Mesenchymal stem cell (in vitro differentiated cells and primary cell): ENCODE data around the gene ADH5.
A peak's percentile ranks its signal among the peaks of the same experiment; 100 is the strongest.
"Not testable (repeated sequence)": the region's sequence is repeated elsewhere in the genome, so short reads cannot be mapped to it uniquely, and the experiment has no call there.

Experiments used
- DNase-seq: peaks from one replicate; pipeline ENCODE4 v3.0.0-alpha.2; 2013
- H2AFZ ChIP-seq: one replicate; pipeline ENCODE4 v1.6.1; 2013; ENCODE audit warnings: low read depth, mild to moderate bottlenecking, control low read depth, inconsistent platforms, low read length, moderate library complexity
- H2AK5ac ChIP-seq: 2 replicates; pipeline ENCODE4 v1.6.1; 2013; ENCODE audit warnings: low read length, moderate library complexity, mild to moderate bottlenecking, inconsistent platforms; ENCODE audit not compliant: severe bottlenecking
- H2BK120ac ChIP-seq: one replicate; pipeline ENCODE4 v1.6.1; 2013; ENCODE audit warnings: low read depth, mild to moderate bottlenecking, inconsistent platforms, low read length, moderate library complexity
- H2BK12ac ChIP-seq, 2 experiments: one replicate each; pipeline ENCODE4 v1.6.1; 2013; ENCODE audit warnings: inconsistent platforms in 2 of 2, low read length in 2 of 2, mild to moderate bottlenecking in 2 of 2, moderate library complexity in 2 of 2, control low read depth in 1 of 2
- H2BK15ac ChIP-seq: one replicate; pipeline ENCODE4 v1.6.1; 2013; ENCODE audit warnings: mild to moderate bottlenecking, low read depth, inconsistent platforms; ENCODE audit not compliant: poor library complexity, severe bottlenecking
- H2BK5ac ChIP-seq: 2 replicates; pipeline ENCODE4 v1.6.1; 2013; ENCODE audit warnings: low read depth, mild to moderate bottlenecking, low read length, control low read depth, inconsistent platforms; ENCODE audit not compliant: poor library complexity, severe bottlenecking
- H3K14ac ChIP-seq, 2 experiments: one replicate each; pipeline ENCODE4 v1.6.1; 2013; ENCODE audit warnings: inconsistent platforms in 2 of 2, low read length in 2 of 2, control low read depth in 1 of 2, mild to moderate bottlenecking in 1 of 2, moderate library complexity in 1 of 2
- H3K18ac ChIP-seq, 2 experiments: one replicate each; pipeline ENCODE4 v1.6.1; 2013; ENCODE audit warnings: inconsistent platforms in 2 of 2, low read length in 2 of 2, control low read depth in 1 of 2, low read depth in 1 of 2, mild to moderate bottlenecking in 1 of 2
- H3K23ac ChIP-seq, 2 experiments: one replicate each; pipeline ENCODE4 v1.6.1; 2013; ENCODE audit warnings: inconsistent platforms in 2 of 2, low read length in 2 of 2, mild to moderate bottlenecking in 2 of 2, moderate library complexity in 2 of 2, control low read depth in 1 of 2
- H3K27ac ChIP-seq: 2 replicates; pipeline ENCODE4 v1.5.1; 2013; ENCODE audit warnings: mild to moderate bottlenecking, moderate library complexity, low read length, control low read depth, inconsistent platforms; ENCODE audit not compliant: poor library complexity, severe bottlenecking
- H3K27me3 ChIP-seq, 2 experiments: 2 replicates each; pipeline versions ENCODE4 v1.6.1 to v1.7.0; 2013; ENCODE audit warnings: low read length in 2 of 2, mild to moderate bottlenecking in 2 of 2, moderate library complexity in 2 of 2, control low read depth in 1 of 2, inconsistent platforms in 1 of 2; ENCODE audit not compliant: control insufficient read depth in 1 of 2, insufficient read depth in 1 of 2
- H3K36me3 ChIP-seq, 2 experiments: 2 replicates each; pipeline versions ENCODE4 v1.6.1 to v1.7.0; 2013; ENCODE audit warnings: low read length in 2 of 2, control low read depth in 1 of 2, inconsistent platforms in 1 of 2, low read depth in 1 of 2, mild to moderate bottlenecking in 1 of 2; ENCODE audit not compliant: insufficient read depth in 2 of 2, control insufficient read depth in 1 of 2
- H3K4ac ChIP-seq, 2 experiments: one replicate each; pipeline ENCODE4 v1.6.1; 2013; ENCODE audit warnings: inconsistent platforms in 2 of 2, low read length in 2 of 2, mild to moderate bottlenecking in 2 of 2, moderate library complexity in 2 of 2, control low read depth in 1 of 2, low read depth in 1 of 2
- H3K4me1 ChIP-seq: 2 replicates; pipeline ENCODE4 v1.6.1; 2013; ENCODE audit warnings: low read depth, low read length, control low read depth; ENCODE audit not compliant: control insufficient read depth, insufficient read depth
- H3K4me2 ChIP-seq: 2 replicates; pipeline ENCODE4 v1.6.1; 2013; ENCODE audit warnings: low read length, mild to moderate bottlenecking, inconsistent platforms; ENCODE audit not compliant: poor library complexity, severe bottlenecking
- H3K4me3 ChIP-seq, 2 experiments: 2 replicates each; pipeline versions ENCODE4 v1.5.1 to v1.7.0; 2013; ENCODE audit warnings: low read length in 2 of 2, mild to moderate bottlenecking in 2 of 2, control low read depth in 1 of 2, low read depth in 1 of 2; ENCODE audit not compliant: insufficient read depth in 1 of 2
- H3K79me1 ChIP-seq: replicated peaks from 2 replicates; pipeline ENCODE4 v1.6.1; 2013; ENCODE audit warnings: mild to moderate bottlenecking, control low read depth, low read length, inconsistent platforms; ENCODE audit not compliant: poor library complexity, severe bottlenecking
- H3K9ac ChIP-seq: 2 replicates; pipeline ENCODE4 v1.7.0; 2013; ENCODE audit warnings: mild to moderate bottlenecking, low read length, moderate library complexity
- H3K9me3 ChIP-seq: 2 replicates; pipeline ENCODE4 v1.7.0; 2013; ENCODE audit warnings: mild to moderate bottlenecking, low read length; ENCODE audit not compliant: control insufficient read depth
- H4K8ac ChIP-seq: one replicate; pipeline ENCODE4 v1.6.1; 2013; ENCODE audit warnings: inconsistent platforms, mild to moderate bottlenecking, low read length, moderate library complexity
- H4K91ac ChIP-seq: one replicate; pipeline ENCODE4 v1.6.1; 2013; ENCODE audit warnings: mild to moderate bottlenecking, low read length, inconsistent platforms
- WGBS: methylation state at CpG from one replicate; pipeline ENCODE4 v1.1.7; 2013; ENCODE audit warnings: mixed read lengths; 5-methylcytosine and 5-hydroxymethylcytosine counted together

Gene ADH5

DNA sequence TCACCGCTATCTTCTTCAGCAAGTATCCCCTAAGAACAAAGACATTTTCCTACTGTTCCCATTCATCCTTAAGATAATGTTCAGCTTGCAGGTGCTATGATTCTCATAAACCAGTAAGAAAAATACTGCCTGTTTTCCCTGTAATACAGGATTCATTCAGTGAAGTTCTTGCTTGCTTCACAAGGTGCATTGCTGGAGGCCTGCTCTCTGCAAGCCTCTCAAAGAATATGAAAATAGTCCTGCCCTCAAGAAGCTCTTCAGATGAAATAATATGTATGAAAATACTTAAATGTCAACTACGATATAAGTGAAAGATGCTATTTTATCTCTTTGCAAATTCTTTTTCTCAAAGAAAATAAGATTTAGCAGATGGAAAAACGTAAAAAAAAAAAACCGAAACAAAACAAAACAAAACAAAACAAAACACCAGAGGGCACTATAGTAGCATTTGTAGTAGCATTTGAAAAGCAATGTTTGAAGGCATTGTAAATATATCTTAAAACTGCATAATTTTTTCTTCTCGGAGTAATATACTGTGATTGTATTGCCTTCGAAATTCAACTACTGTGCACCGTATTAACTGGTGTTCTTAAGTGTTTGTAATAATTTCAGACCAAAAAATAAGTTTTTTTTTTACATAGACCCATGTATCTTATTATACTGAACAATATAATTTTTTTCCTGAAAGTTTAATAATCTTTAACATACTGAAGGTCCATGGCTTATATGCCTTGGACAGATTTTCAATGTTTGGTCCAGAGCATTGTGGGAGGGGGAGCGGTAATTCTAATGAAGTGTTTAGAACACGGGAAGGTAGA lies 29.5 kb upstream of the ADH5 start:
- no peak overlapping the region for H3K4ac ChIP-seq
- no peak overlapping the region for H2AK5ac ChIP-seq
- H3K23ac ChIP-seq = no peak overlapping the region
- no peak overlapping the region for H2AFZ ChIP-seq
- H4K91ac ChIP-seq = no peak overlapping the region
- H3K18ac ChIP-seq = no peak overlapping the region
- no peaks in the 10 kb centered on the region for H3K9me3 ChIP-seq
- H3K4me1 ChIP-seq = no peaks in the 10 kb centered on the region
- no peak overlapping the region for H2BK5ac ChIP-seq
- WGBS = 100% methylated on average over 1 of the region's 9 CpGs
- no peak overlapping the region for H4K8ac ChIP-seq
- no peaks in the 10 kb centered on the region for H3K79me1 ChIP-seq
- no peak overlapping the region for H3K14ac ChIP-seq
- H3K27me3 ChIP-seq = no peaks in the 10 kb centered on the region
- H2BK12ac ChIP-seq = no peak overlapping the region
- no peak overlapping the region for H2BK15ac ChIP-seq
- H3K4me2 ChIP-seq = no peak overlapping the region
- no peak overlapping the region for H3K4me3 ChIP-seq
- no peak overlapping the region for H2BK120ac ChIP-seq
- H3K36me3 ChIP-seq = no peaks in the 10 kb centered on the region
- no peak overlapping the region for H3K27ac ChIP-seq
- DNase-seq = peak; percentile 15
- peak overlapping the region; percentile 60 for H3K9ac ChIP-seq

GRCh38 chr4:99117122-99117841 lies 28.7 kb upstream of the ADH5 start:
- not testable (repeated sequence) for H4K91ac ChIP-seq, H3K23ac ChIP-seq, H2BK15ac ChIP-seq, H2BK120ac ChIP-seq, H2AK5ac ChIP-seq, H3K14ac ChIP-seq, DNase-seq, H3K4me3 ChIP-seq, H4K8ac ChIP-seq, H3K4ac ChIP-seq, H2BK12ac ChIP-seq, H3K27me3 ChIP-seq, H3K9me3 ChIP-seq, H3K18ac ChIP-seq, H3K27ac ChIP-seq, H3K36me3 ChIP-seq, H3K9ac ChIP-seq, H2BK5ac ChIP-seq, H3K4me1 ChIP-seq, H3K79me1 ChIP-seq, H3K4me2 ChIP-seq, H2AFZ ChIP-seq
- 83% methylated on average over 29 of the region's 29 CpGs for WGBS

- not testable (repeated sequence) for H2BK15ac ChIP-seq, H2BK120ac ChIP-seq, H3K4me1 ChIP-seq, H3K36me3 ChIP-seq, H3K4me3 ChIP-seq, H3K23ac ChIP-seq, H2AK5ac ChIP-seq, H4K91ac ChIP-seq, H2AFZ ChIP-seq, H2BK5ac ChIP-seq, H3K27me3 ChIP-seq, DNase-seq, H3K9me3 ChIP-seq, H3K4me2 ChIP-seq, H3K18ac ChIP-seq, H3K4ac ChIP-seq, H2BK12ac ChIP-seq, H3K79me1 ChIP-seq, H4K8ac ChIP-seq, H3K14ac ChIP-seq, H3K27ac ChIP-seq, H3K9ac ChIP-seq
- WGBS = 89% methylated on average over 12 of the region's 12 CpGs
Observed at GRCh38 chr4:99109286-99109685, 20.7 kb upstream of the ADH5 start.

GRCh38 chr4:99104153-99104552 lies 15.6 kb upstream of the ADH5 start:
- no peak overlapping the region for H3K18ac ChIP-seq
- H2BK120ac ChIP-seq = no peak overlapping the region
- DNase-seq = no peak
- no peak overlapping the region for H3K4ac ChIP-seq
- H3K36me3 ChIP-seq = peaks cover 0 to 3% of the 10 kb centered on the region in 2 experiments
- H2AK5ac ChIP-seq = no peak overlapping the region
- H2AFZ ChIP-seq = no peak overlapping the region
- H3K14ac ChIP-seq = no peak overlapping the region
- no peak overlapping the region for H4K8ac ChIP-seq
- no CpG with 5 or more reads among the region's 1 CpG for WGBS
- H3K9ac ChIP-seq = no peak overlapping the region
- H2BK5ac ChIP-seq = no peak overlapping the region
- H3K4me2 ChIP-seq = no peak overlapping the region
- no peak overlapping the region for H3K23ac ChIP-seq
- no peak overlapping the region for H2BK12ac ChIP-seq
- H3K9me3 ChIP-seq = no peaks in the 10 kb centered on the region
- H3K4me3 ChIP-seq = no peak overlapping the region
- no peaks in the 10 kb centered on the region for H3K79me1 ChIP-seq
- no peaks in the 10 kb centered on the region for H3K4me1 ChIP-seq
- no peaks in the 10 kb centered on the region for H3K27me3 ChIP-seq
- H4K91ac ChIP-seq = no peak overlapping the region
- H3K27ac ChIP-seq = no peak overlapping the region
- H2BK15ac ChIP-seq = no peak overlapping the region
